ENCODE data around the gene BICD1. TPM values are rescaled to one million over a fixed set of nuclear protein-coding genes. Genes with fewer than 3 reads are reported as not detected.
"Not testable (repeated sequence)": the region's sequence is repeated elsewhere in the genome, so short reads cannot be mapped to it uniquely, and the experiment has no call there.

The BICD1 gene
- total and polyA plus RNA-seq, 2 donors (not counting 3 experiments of a cell fraction or from before 2014, with no cell fraction given): 12.2 to 51.0 TPM

DNA sequence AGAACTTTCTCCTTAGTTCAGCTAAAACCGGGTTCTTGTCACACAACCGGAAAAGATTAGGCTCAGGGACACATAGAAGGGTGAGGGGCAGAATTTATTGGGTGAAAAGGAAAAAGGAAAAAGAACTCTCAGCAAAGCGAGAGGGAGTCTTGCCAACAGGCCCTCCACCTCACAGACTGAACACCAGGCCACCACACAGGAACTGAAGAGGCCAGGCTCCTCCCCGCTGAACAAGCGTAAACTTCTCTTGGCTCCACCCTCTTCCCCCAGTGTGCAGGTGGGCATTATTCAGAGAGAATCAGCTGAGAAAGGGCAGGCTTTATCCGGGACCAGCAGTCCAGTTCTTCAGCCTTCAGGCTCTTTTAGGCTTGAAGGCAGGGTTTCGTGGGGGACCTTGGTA, 167.1 kb downstream of the BICD1 start:
- Histone ChIP-seq H4K20me1 (replicated peaks; ENCODE audit: control insufficient read depth, extremely low read depth, insufficient read depth, low read length) (peaks cover 2% of the 10 kb centered on the region), H3K9me1 (replicated peaks; ENCODE audit: control insufficient read depth, extremely low read depth, insufficient read depth, low read length) (no peaks in the 10 kb centered on the region), H3K4me1 (ENCODE audit: control insufficient read depth, extremely low read depth, insufficient read depth, low read length) (peaks cover 19% of the 10 kb centered on the region), H3K4me2 (ENCODE audit: insufficient read depth, low read length) (no peak overlapping the region), H3K9ac (replicated peaks; ENCODE audit: extremely low read depth, insufficient read depth, low read length) (no peak overlapping the region), H3K36me3 (ENCODE audit: control insufficient read depth in 2 of 2, extremely low read depth in 1 of 2, insufficient read depth in 2 of 2, low read length in 2 of 2) (no peaks in the 10 kb centered on the region), H3K79me2 (ENCODE audit: control insufficient read depth, insufficient read depth, low read length) (peaks cover 3% of the 10 kb centered on the region), H3K4me3 (replicated peaks in 1 of 3; ENCODE audit: insufficient read depth in 1 of 3, low read depth in 1 of 3, low read length in 3 of 3) (no peak overlapping the region), H3K27ac (ENCODE audit: insufficient read depth, low read depth, low read length) (no peak overlapping the region), H2AFZ (ENCODE audit: low read depth, low read length) (no peak overlapping the region), H3K9me3 (replicated peaks; ENCODE audit: control insufficient read depth, insufficient read depth, low read length) (no peaks in the 10 kb centered on the region), H3K27me3 (ENCODE audit: control insufficient read depth in 2 of 2, insufficient read depth in 2 of 2, low read length in 2 of 2) (no peaks in the 10 kb centered on the region)
- ChIA-PET CTCF (no interaction called here), POLR2A (no interaction called here)
- intact Hi-C loops (cut with micrococcal nuclease) (loop anchor here (10.0 kb wide), 1 partner anchor 159 kb away; no protein-coding TSS in a partner anchor), dilution Hi-C loops (cut with MboI; ENCODE audit: extremely low pct_ligation_motif_present, low sequenced_read_pairs) (no loop called here)
- no peak for TF ChIP-seq POLR2AphosphoS5 (IDR thresholded peaks at IDR 0.05; ENCODE audit: insufficient read depth, low read depth, low read length)
- TF ChIP-seq POLR2A (IDR thresholded peaks at IDR 0.05; ENCODE audit: low read depth, low read length): no peak
- TF ChIP-seq, protein P1, sequence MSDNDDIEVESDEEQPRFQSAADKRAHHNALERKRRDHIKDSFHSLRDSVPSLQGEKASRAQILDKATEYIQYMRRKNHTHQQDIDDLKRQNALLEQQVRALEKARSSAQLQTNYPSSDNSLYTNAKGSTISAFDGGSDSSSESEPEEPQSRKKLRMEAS (IDR thresholded peaks at IDR 0.05; ENCODE audit: insufficient read depth, insufficient read length): no peak
- TF ChIP-seq, protein P2, sequence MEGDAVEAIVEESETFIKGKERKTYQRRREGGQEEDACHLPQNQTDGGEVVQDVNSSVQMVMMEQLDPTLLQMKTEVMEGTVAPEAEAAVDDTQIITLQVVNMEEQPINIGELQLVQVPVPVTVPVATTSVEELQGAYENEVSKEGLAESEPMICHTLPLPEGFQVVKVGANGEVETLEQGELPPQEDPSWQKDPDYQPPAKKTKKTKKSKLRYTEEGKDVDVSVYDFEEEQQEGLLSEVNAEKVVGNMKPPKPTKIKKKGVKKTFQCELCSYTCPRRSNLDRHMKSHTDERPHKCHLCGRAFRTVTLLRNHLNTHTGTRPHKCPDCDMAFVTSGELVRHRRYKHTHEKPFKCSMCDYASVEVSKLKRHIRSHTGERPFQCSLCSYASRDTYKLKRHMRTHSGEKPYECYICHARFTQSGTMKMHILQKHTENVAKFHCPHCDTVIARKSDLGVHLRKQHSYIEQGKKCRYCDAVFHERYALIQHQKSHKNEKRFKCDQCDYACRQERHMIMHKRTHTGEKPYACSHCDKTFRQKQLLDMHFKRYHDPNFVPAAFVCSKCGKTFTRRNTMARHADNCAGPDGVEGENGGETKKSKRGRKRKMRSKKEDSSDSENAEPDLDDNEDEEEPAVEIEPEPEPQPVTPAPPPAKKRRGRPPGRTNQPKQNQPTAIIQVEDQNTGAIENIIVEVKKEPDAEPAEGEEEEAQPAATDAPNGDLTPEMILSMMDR (IDR thresholded peaks at IDR 0.05; ENCODE audit: extremely low read depth in 1 of 2, insufficient read depth in 1 of 2, low read depth in 1 of 2, low read length in 2 of 2): no peak
- no peak for TF ChIP-seq JUN (IDR thresholded peaks at IDR 0.05; ENCODE audit: borderline replicate concordance, insufficient read depth, insufficient read length, low read depth)
- no TSS peak for BruUV-seq (replicated peaks)
- FAIRE-seq (no peak), DNase-seq (ENCODE audit: low read depth, low spot score) (no peak)

DNA sequence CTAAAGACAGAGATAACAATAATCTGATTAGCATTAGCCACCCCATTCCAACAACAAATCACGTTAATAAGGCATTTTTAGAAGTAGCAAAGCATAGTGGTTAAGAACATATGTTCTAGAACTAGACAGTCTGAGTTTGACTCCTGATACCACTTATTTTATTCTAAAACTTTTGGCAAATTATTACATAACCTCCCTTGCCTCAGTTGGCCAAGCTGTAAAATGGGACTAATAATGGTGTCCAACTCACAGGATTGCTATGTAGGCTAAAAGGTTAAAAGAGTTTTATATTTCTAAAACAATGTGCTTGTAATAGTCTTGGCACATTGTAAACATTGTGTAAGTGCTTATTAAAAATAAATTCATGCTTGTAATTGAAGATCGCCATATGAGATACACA, 168.0 kb downstream of the BICD1 start:
- Histone ChIP-seq H4K20me1 (replicated peaks; ENCODE audit: control insufficient read depth, extremely low read depth, insufficient read depth, low read length) (peaks cover 2% of the 10 kb centered on the region), H3K4me2 (ENCODE audit: insufficient read depth, low read length) (no peak overlapping the region), H3K27me3 (ENCODE audit: control insufficient read depth in 2 of 2, insufficient read depth in 2 of 2, low read length in 2 of 2) (no peaks in the 10 kb centered on the region), H3K9ac (replicated peaks; ENCODE audit: extremely low read depth, insufficient read depth, low read length) (no peak overlapping the region), H3K4me1 (ENCODE audit: control insufficient read depth, extremely low read depth, insufficient read depth, low read length) (peaks cover 19% of the 10 kb centered on the region), H3K4me3 (replicated peaks in 1 of 3; ENCODE audit: insufficient read depth in 1 of 3, low read depth in 1 of 3, low read length in 3 of 3) (no peak overlapping the region), H3K9me1 (replicated peaks; ENCODE audit: control insufficient read depth, extremely low read depth, insufficient read depth, low read length) (no peaks in the 10 kb centered on the region), H3K9me3 (replicated peaks; ENCODE audit: control insufficient read depth, insufficient read depth, low read length) (no peaks in the 10 kb centered on the region), H3K79me2 (ENCODE audit: control insufficient read depth, insufficient read depth, low read length) (peaks cover 3% of the 10 kb centered on the region), H3K27ac (ENCODE audit: insufficient read depth, low read depth, low read length) (no peak overlapping the region), H2AFZ (ENCODE audit: low read depth, low read length) (no peak overlapping the region), H3K36me3 (ENCODE audit: control insufficient read depth in 2 of 2, extremely low read depth in 1 of 2, insufficient read depth in 2 of 2, low read length in 2 of 2) (no peaks in the 10 kb centered on the region)
- intact Hi-C loops (cut with micrococcal nuclease) (loop anchor here (10.0 kb wide), 1 partner anchor 160 kb away; no protein-coding TSS in a partner anchor), dilution Hi-C loops (cut with MboI; ENCODE audit: extremely low pct_ligation_motif_present, low sequenced_read_pairs) (no loop called here)
- CTCF ChIA-PET: interaction anchor here (1.4 kb wide), 1 partner anchor 11 kb away, joined by 5 read pairs; no protein-coding TSS in a partner anchor
- no TSS peak for BruUV-seq (replicated peaks)
- no peak for FAIRE-seq
- TF ChIP-seq FOS (IDR thresholded peaks at IDR 0.05; ENCODE audit: borderline replicate concordance, insufficient read depth, low read length) (no peak), MYC (IDR thresholded peaks at IDR 0.05; ENCODE audit: low read depth, low read length) (no peak)
- POLR2A ChIA-PET: no interaction called here
- DNase-seq (ENCODE audit: low read depth, low spot score): no peak

DNA sequence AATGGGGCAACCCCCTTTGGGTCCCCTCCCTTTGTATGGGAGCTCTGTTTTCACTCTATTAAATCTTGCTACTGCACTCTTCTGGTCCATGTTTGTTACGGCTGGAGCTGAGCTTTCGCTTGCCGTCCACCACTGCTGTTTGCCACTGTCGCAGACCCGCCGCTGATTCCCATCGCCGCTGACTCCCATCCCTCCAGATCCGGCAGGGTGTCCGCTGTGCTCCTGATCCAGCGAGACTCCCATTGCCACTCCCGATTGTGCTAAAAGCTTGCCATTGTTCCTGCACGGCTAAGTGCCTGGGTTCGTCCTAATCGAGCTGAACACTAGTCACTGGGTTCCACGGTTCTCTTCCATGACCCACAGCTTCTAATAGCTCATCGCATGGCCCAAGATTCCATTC, 168.9 kb downstream of the BICD1 start:
- BruUV-seq (replicated peaks); FAIRE-seq; DNase-seq (ENCODE audit: low read depth, low spot score); dilution Hi-C loops (cut with MboI; ENCODE audit: extremely low pct_ligation_motif_present, low sequenced_read_pairs); H2AFZ ChIP-seq (ENCODE audit: low read depth, low read length); H3K9ac ChIP-seq (replicated peaks; ENCODE audit: extremely low read depth, insufficient read depth, low read length); H3K27ac ChIP-seq (ENCODE audit: insufficient read depth, low read depth, low read length); H4K20me1 ChIP-seq (replicated peaks; ENCODE audit: control insufficient read depth, extremely low read depth, insufficient read depth, low read length); H3K36me3 ChIP-seq (ENCODE audit: control insufficient read depth in 2 of 2, extremely low read depth in 1 of 2, insufficient read depth in 2 of 2, low read length in 2 of 2); H3K9me3 ChIP-seq (replicated peaks; ENCODE audit: control insufficient read depth, insufficient read depth, low read length); H3K79me2 ChIP-seq (ENCODE audit: control insufficient read depth, insufficient read depth, low read length); H3K4me2 ChIP-seq (ENCODE audit: insufficient read depth, low read length); POLR2A ChIA-PET; H3K4me3 ChIP-seq (replicated peaks in 1 of 3; ENCODE audit: insufficient read depth in 1 of 3, low read depth in 1 of 3, low read length in 3 of 3); H3K9me1 ChIP-seq (replicated peaks; ENCODE audit: control insufficient read depth, extremely low read depth, insufficient read depth, low read length); H3K27me3 ChIP-seq (ENCODE audit: control insufficient read depth in 2 of 2, insufficient read depth in 2 of 2, low read length in 2 of 2): not testable (repeated sequence)
- intact Hi-C loops (cut with micrococcal nuclease): loop anchor here (10.0 kb wide), 1 partner anchor 161 kb away; no protein-coding TSS in a partner anchor
- H3K4me1 ChIP-seq (ENCODE audit: control insufficient read depth, extremely low read depth, insufficient read depth, low read length): peaks cover 19% of the 10 kb centered on the region
- CTCF ChIA-PET: interaction anchor here (1.2 to 1.4 kb wide), 4 partner anchors 10 to 37 kb away, joined by 4 to 5 read pairs (median 4); no protein-coding TSS in a partner anchor
